ENCODE measurements around the gene ERICH2. TPM values are rescaled to one million over a fixed set of nuclear protein-coding genes. Genes with fewer than 3 reads are reported as not detected.

ERICH2 gene
- total and polyA plus RNA-seq, 2 of the 13 experiments (the other 11 are each of a cell fraction or from before 2014, with no cell fraction given), result not detected

DNA sequence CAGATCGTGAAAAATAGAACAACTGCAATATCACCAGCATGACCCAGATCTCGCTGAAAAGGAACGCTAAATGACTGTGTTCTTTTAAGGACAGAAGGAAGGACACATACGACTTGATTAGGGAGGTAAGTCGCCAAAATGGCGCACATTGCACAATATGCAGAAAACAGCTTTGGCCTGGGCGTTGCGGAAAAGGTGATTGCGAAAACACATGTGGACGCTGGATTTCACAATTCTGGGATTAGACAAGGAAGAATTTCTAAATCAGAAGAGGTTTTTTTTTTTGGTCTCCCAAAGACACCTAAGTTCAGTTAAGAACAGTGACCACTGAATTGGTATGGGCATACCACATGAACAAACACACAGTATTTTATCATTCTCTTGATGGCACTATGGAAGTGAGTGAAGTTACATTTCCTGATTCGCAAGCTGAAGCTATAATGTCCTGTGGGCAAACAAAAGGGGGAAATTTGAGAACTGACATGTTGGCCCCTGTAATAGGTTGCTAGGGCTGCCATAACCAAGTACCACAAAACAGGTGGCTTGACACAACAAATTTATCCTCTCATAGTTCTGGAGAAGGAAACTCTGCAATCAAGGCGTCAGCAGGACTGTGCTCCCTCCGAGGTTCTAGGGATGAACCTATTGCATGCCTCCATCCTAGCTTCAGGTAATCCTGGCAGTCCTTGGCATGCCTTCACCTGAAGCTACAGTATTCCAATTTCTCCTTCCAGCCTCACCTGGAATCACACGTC, 25.8 kb upstream of the ERICH2 start (continued):
- TF ChIP-seq TGIF2 (CRISPR knock-in tag; IDR thresholded peaks at IDR 0.05) (peak; percentile 31; the same call in 1 of the 2 replicates), NFATC3 (CRISPR knock-in tag; IDR thresholded peaks at IDR 0.05) (no peak), ZNF225 (CRISPR knock-in tag; IDR thresholded peaks at IDR 0.05) (no peak), NFKBIZ (CRISPR knock-in tag; IDR thresholded peaks at IDR 0.05) (peak; percentile 74), LCORL (IDR thresholded peaks at IDR 0.05) (peak; percentile 33; the same call in 1 of the 2 replicates), LCORL (CRISPR knock-in tag; IDR thresholded peaks at IDR 0.05) (peak; percentile 88), TMF1 (CRISPR knock-in tag; IDR thresholded peaks at IDR 0.05; ENCODE audit: low read depth) (no peak), PHB2 (IDR thresholded peaks at IDR 0.05; ENCODE audit: partially characterized antibody) (no peak), ZFY (CRISPR knock-in tag; IDR thresholded peaks at IDR 0.05) (no peak; the same call in 1 of the 2 replicates), ZNF776 (CRISPR knock-in tag; IDR thresholded peaks at IDR 0.05) (no peak), SOX6 (IDR thresholded peaks at IDR 0.05) (no peak), SOX6 (CRISPR knock-in tag; IDR thresholded peaks at IDR 0.05) (peak; percentile 87), JUN (CRISPR knock-in tag; IDR thresholded peaks at IDR 0.05) (no peak), FLYWCH1 (CRISPR knock-in tag; IDR thresholded peaks at IDR 0.05) (no peak), JUND (CRISPR knock-in tag; IDR thresholded peaks at IDR 0.05) (no peak)
- TF ChIP-seq, protein P1, sequence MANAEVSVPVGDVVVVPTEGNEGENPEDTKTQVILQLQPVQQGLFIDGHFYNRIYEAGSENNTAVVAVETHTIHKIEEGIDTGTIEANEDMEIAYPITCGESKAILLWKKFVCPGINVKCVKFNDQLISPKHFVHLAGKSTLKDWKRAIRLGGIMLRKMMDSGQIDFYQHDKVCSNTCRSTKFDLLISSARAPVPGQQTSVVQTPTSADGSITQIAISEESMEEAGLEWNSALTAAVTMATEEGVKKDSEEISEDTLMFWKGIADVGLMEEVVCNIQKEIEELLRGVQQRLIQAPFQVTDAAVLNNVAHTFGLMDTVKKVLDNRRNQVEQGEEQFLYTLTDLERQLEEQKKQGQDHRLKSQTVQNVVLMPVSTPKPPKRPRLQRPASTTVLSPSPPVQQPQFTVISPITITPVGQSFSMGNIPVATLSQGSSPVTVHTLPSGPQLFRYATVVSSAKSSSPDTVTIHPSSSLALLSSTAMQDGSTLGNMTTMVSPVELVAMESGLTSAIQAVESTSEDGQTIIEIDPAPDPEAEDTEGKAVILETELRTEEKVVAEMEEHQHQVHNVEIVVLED (CRISPR knock-in tag; IDR thresholded peaks at IDR 0.05; ENCODE audit: borderline replicate concordance), result no peak
- TF ChIP-seq, protein P2, sequence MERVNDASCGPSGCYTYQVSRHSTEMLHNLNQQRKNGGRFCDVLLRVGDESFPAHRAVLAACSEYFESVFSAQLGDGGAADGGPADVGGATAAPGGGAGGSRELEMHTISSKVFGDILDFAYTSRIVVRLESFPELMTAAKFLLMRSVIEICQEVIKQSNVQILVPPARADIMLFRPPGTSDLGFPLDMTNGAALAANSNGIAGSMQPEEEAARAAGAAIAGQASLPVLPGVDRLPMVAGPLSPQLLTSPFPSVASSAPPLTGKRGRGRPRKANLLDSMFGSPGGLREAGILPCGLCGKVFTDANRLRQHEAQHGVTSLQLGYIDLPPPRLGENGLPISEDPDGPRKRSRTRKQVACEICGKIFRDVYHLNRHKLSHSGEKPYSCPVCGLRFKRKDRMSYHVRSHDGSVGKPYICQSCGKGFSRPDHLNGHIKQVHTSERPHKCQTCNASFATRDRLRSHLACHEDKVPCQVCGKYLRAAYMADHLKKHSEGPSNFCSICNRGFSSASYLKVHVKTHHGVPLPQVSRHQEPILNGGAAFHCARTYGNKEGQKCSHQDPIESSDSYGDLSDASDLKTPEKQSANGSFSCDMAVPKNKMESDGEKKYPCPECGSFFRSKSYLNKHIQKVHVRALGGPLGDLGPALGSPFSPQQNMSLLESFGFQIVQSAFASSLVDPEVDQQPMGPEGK (CRISPR knock-in tag; IDR thresholded peaks at IDR 0.05), result peak; percentile 57
- TF ChIP-seq, protein P3, sequence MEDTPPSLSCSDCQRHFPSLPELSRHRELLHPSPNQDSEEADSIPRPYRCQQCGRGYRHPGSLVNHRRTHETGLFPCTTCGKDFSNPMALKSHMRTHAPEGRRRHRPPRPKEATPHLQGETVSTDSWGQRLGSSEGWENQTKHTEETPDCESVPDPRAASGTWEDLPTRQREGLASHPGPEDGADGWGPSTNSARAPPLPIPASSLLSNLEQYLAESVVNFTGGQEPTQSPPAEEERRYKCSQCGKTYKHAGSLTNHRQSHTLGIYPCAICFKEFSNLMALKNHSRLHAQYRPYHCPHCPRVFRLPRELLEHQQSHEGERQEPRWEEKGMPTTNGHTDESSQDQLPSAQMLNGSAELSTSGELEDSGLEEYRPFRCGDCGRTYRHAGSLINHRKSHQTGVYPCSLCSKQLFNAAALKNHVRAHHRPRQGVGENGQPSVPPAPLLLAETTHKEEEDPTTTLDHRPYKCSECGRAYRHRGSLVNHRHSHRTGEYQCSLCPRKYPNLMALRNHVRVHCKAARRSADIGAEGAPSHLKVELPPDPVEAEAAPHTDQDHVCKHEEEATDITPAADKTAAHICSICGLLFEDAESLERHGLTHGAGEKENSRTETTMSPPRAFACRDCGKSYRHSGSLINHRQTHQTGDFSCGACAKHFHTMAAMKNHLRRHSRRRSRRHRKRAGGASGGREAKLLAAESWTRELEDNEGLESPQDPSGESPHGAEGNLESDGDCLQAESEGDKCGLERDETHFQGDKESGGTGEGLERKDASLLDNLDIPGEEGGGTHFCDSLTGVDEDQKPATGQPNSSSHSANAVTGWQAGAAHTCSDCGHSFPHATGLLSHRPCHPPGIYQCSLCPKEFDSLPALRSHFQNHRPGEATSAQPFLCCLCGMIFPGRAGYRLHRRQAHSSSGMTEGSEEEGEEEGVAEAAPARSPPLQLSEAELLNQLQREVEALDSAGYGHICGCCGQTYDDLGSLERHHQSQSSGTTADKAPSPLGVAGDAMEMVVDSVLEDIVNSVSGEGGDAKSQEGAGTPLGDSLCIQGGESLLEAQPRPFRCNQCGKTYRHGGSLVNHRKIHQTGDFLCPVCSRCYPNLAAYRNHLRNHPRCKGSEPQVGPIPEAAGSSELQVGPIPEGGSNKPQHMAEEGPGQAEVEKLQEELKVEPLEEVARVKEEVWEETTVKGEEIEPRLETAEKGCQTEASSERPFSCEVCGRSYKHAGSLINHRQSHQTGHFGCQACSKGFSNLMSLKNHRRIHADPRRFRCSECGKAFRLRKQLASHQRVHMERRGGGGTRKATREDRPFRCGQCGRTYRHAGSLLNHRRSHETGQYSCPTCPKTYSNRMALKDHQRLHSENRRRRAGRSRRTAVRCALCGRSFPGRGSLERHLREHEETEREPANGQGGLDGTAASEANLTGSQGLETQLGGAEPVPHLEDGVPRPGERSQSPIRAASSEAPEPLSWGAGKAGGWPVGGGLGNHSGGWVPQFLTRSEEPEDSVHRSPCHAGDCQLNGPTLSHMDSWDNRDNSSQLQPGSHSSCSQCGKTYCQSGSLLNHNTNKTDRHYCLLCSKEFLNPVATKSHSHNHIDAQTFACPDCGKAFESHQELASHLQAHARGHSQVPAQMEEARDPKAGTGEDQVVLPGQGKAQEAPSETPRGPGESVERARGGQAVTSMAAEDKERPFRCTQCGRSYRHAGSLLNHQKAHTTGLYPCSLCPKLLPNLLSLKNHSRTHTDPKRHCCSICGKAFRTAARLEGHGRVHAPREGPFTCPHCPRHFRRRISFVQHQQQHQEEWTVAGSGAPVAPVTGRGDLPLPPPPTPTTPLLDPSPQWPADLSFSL (CRISPR knock-in tag; IDR thresholded peaks at IDR 0.05), result no peak
- TF ChIP-seq, protein P4, sequence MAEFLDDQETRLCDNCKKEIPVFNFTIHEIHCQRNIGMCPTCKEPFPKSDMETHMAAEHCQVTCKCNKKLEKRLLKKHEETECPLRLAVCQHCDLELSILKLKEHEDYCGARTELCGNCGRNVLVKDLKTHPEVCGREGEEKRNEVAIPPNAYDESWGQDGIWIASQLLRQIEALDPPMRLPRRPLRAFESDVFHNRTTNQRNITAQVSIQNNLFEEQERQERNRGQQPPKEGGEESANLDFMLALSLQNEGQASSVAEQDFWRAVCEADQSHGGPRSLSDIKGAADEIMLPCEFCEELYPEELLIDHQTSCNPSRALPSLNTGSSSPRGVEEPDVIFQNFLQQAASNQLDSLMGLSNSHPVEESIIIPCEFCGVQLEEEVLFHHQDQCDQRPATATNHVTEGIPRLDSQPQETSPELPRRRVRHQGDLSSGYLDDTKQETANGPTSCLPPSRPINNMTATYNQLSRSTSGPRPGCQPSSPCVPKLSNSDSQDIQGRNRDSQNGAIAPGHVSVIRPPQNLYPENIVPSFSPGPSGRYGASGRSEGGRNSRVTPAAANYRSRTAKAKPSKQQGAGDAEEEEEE (CRISPR knock-in tag; IDR thresholded peaks at IDR 0.05; ENCODE audit: borderline replicate concordance), result no peak
